ENCODE measurements around the gene OR6C76. TPM values are rescaled to one million over a fixed set of nuclear protein-coding genes. Genes with fewer than 3 reads are reported as not detected.

The OR6C76 gene
- total and polyA plus RNA-seq, 2 of the 4 experiments (the other 2 are of a cell fraction) = not detected

DNA sequence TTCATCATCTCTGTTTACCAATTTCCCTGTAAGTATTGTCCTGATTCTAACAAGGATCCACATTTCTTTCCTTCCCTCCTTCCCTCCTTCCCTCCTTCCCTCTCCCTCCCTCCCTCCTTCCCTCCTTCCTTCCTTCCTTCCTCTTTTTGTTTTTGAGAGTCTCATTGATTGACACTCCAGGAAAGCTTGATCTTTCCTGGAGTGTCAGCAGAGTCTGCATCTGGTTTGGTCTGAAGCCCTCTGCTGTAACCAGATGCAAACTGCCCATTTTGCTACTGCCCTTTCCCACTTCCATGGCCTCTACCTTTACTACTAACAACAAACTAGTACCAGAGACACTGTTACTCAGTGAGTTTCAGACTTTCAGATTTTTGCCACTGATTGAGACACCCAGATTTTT, 40.2 kb upstream of the OR6C76 start:
- in situ Hi-C loops (cut with MboI; ENCODE audit: low sequenced_read_pairs) = no loop called here
- POLR2A ChIA-PET (ENCODE audit: unreplicated experiment) = no interaction called here

More for the DNA sequence above, 40.2 kb upstream of the OR6C76 start:
- Histone ChIP-seq H2AFZ (replicated peaks; ENCODE audit: low read length, poor library complexity) (no peak overlapping the region), H3K4ac (ENCODE audit: low read depth, low read length) (no peak overlapping the region), H4K20me1 (ENCODE audit: insufficient read depth, low read length) (no peaks in the 10 kb centered on the region), H3K79me1 (ENCODE audit: low read depth in 1 of 2, low read length in 2 of 2) (no peaks in the 10 kb centered on the region), H3K23ac (ENCODE audit: low read depth, low read length) (no peak overlapping the region), H3K9ac (ENCODE audit: low read depth, low read length) (no peak overlapping the region), H2BK20ac (ENCODE audit: low read depth, low read length) (no peak overlapping the region), H3K36me3 (ENCODE audit: control insufficient read depth, insufficient read depth, low read length) (no peaks in the 10 kb centered on the region), H4K8ac (ENCODE audit: low read depth in 2 of 2, low read length in 2 of 2) (no peak overlapping the region), H2AK5ac (ENCODE audit: low read depth, low read length) (no peak overlapping the region), H4K91ac (ENCODE audit: insufficient read depth, low read depth, low read length) (no peak overlapping the region), H3K9me3 (ENCODE audit: control insufficient read depth, insufficient read depth, low read length) (no peaks in the 10 kb centered on the region), H3K4me2 (ENCODE audit: low read depth, low read length) (no peak overlapping the region), H3K18ac (ENCODE audit: low read depth, low read length) (no peak overlapping the region), H3K4me3 (ENCODE audit: insufficient read depth, low read depth, low read length) (no peak overlapping the region), H3K4me1 (ENCODE audit: control insufficient read depth, insufficient read depth, low read length) (no peaks in the 10 kb centered on the region), H2AK9ac (replicated peaks; ENCODE audit: low read depth, low read length, poor library complexity) (no peak overlapping the region), H2BK5ac (ENCODE audit: low read depth, low read length, poor library complexity, severe bottlenecking) (no peak overlapping the region), H3K27me3 (ENCODE audit: control insufficient read depth, insufficient read depth, low read length) (no peaks in the 10 kb centered on the region), H2BK15ac (ENCODE audit: low read depth, low read length) (no peak overlapping the region), H3K9me1 (ENCODE audit: insufficient read depth, low read length) (no peaks in the 10 kb centered on the region), H3K14ac (replicated peaks; ENCODE audit: low read depth, low read length) (no peak overlapping the region), H3K27ac (ENCODE audit: insufficient read depth, low read length) (no peak overlapping the region), H4K5ac (ENCODE audit: low read depth, low read length) (no peak overlapping the region), H3K56ac (ENCODE audit: extremely low read depth, insufficient read depth, low read length) (no peak overlapping the region), H2BK120ac (ENCODE audit: low read depth, low read length) (no peak overlapping the region)
- no peak for DNase-seq
- no TSS peak for BruUV-seq (replicated peaks)
- CTCF ChIA-PET = no interaction called here
- dilution Hi-C loops (cut with HindIII; ENCODE audit: low sequenced_read_pairs, unreplicated experiment) = no loop called here
- ATAC-seq (ENCODE audit: low read depth) = no peak
- TF ChIP-seq CHD1 (IDR thresholded peaks at IDR 0.05; ENCODE audit: low read depth, low read length) (no peak), NFE2L2 (IDR thresholded peaks at IDR 0.05; ENCODE audit: low read depth, low read length) (no peak), CEBPB (IDR thresholded peaks at IDR 0.05; ENCODE audit: low read depth, low read length) (no peak), POLR2A (IDR thresholded peaks at IDR 0.05; ENCODE audit: low read depth, low read length) (no peak), RFX5 (IDR thresholded peaks at IDR 0.05; ENCODE audit: low read depth, low read length) (no peak), MXI1 (IDR thresholded peaks at IDR 0.05; ENCODE audit: borderline replicate concordance, low read depth, low read length) (no peak), RCOR1 (IDR thresholded peaks at IDR 0.05; ENCODE audit: insufficient replicate concordance, low read length) (no peak), SMC3 (IDR thresholded peaks at IDR 0.05; ENCODE audit: low read depth, low read length) (no peak), MAZ (IDR thresholded peaks at IDR 0.05; ENCODE audit: borderline replicate concordance, low read depth, low read length) (no peak), MAFK (IDR thresholded peaks at IDR 0.05; ENCODE audit: low read depth, low read length) (no peak), FOS (IDR thresholded peaks at IDR 0.05; ENCODE audit: low read depth, low read length) (no peak), BHLHE40 (IDR thresholded peaks at IDR 0.05; ENCODE audit: low read depth, low read length) (no peak), RAD21 (IDR thresholded peaks at IDR 0.05; ENCODE audit: low read length) (no peak)
- TF ChIP-seq, protein P1, sequence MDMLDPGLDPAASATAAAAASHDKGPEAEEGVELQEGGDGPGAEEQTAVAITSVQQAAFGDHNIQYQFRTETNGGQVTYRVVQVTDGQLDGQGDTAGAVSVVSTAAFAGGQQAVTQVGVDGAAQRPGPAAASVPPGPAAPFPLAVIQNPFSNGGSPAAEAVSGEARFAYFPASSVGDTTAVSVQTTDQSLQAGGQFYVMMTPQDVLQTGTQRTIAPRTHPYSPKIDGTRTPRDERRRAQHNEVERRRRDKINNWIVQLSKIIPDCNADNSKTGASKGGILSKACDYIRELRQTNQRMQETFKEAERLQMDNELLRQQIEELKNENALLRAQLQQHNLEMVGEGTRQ (IDR thresholded peaks at IDR 0.05; ENCODE audit: low read depth, low read length) = no peak
- TF ChIP-seq, protein P2, sequence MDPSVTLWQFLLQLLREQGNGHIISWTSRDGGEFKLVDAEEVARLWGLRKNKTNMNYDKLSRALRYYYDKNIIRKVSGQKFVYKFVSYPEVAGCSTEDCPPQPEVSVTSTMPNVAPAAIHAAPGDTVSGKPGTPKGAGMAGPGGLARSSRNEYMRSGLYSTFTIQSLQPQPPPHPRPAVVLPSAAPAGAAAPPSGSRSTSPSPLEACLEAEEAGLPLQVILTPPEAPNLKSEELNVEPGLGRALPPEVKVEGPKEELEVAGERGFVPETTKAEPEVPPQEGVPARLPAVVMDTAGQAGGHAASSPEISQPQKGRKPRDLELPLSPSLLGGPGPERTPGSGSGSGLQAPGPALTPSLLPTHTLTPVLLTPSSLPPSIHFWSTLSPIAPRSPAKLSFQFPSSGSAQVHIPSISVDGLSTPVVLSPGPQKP (IDR thresholded peaks at IDR 0.05; ENCODE audit: borderline replicate concordance, low read depth, low read length) = no peak
- TF ChIP-seq, protein P3, sequence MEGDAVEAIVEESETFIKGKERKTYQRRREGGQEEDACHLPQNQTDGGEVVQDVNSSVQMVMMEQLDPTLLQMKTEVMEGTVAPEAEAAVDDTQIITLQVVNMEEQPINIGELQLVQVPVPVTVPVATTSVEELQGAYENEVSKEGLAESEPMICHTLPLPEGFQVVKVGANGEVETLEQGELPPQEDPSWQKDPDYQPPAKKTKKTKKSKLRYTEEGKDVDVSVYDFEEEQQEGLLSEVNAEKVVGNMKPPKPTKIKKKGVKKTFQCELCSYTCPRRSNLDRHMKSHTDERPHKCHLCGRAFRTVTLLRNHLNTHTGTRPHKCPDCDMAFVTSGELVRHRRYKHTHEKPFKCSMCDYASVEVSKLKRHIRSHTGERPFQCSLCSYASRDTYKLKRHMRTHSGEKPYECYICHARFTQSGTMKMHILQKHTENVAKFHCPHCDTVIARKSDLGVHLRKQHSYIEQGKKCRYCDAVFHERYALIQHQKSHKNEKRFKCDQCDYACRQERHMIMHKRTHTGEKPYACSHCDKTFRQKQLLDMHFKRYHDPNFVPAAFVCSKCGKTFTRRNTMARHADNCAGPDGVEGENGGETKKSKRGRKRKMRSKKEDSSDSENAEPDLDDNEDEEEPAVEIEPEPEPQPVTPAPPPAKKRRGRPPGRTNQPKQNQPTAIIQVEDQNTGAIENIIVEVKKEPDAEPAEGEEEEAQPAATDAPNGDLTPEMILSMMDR (conservative IDR thresholded peaks at IDR 0.05; ENCODE audit: low read depth, low read length) = no peak
- intact Hi-C loops (cut with micrococcal nuclease) = loop anchor here (10.0 kb wide), 1 partner anchor 141 kb away; the partner anchor contains the start of gene OR6C74
